ENCODE data around the gene JAK2. TPM values are rescaled to one million over a fixed set of nuclear protein-coding genes. Genes with fewer than 3 reads are reported as not detected.

Gene JAK2
- 10 to 100 TPM in 1 of 2 donors, 1 to 10 TPM in 1; 8.6 to 13.9 TPM for total RNA-seq

GRCh38 chr9:4984621-4985385, at the start of gene JAK2:
TSS of gene JAK2 (plus strand) at chr9:4985272. CDS start at chr9:5021988, 36,716 bp downstream.
- Histone ChIP-seq H3K27ac (peak within 1 kb of the TSS; percentile 96 to 97), H3K4me3 (peak within 1 kb of the TSS; percentile 84 to 95), H3K4me1 (replicated peaks) (peaks cover 10% of the 10 kb centered on the region), H3K36me3 (no peaks in the 10 kb centered on the region), H3K9me3 (no peaks in the 10 kb centered on the region), H3K27me3 (replicated peaks; ENCODE audit: insufficient read depth) (no peaks in the 10 kb centered on the region)
- TF ChIP-seq, protein P1, sequence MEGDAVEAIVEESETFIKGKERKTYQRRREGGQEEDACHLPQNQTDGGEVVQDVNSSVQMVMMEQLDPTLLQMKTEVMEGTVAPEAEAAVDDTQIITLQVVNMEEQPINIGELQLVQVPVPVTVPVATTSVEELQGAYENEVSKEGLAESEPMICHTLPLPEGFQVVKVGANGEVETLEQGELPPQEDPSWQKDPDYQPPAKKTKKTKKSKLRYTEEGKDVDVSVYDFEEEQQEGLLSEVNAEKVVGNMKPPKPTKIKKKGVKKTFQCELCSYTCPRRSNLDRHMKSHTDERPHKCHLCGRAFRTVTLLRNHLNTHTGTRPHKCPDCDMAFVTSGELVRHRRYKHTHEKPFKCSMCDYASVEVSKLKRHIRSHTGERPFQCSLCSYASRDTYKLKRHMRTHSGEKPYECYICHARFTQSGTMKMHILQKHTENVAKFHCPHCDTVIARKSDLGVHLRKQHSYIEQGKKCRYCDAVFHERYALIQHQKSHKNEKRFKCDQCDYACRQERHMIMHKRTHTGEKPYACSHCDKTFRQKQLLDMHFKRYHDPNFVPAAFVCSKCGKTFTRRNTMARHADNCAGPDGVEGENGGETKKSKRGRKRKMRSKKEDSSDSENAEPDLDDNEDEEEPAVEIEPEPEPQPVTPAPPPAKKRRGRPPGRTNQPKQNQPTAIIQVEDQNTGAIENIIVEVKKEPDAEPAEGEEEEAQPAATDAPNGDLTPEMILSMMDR (IDR thresholded peaks at IDR 0.05), result peak in 2 of 4 experiments; percentile 6 to 41
- TF ChIP-seq POLR2AphosphoS5 (IDR thresholded peaks at IDR 0.05) (peak; percentile 59), POLR2A (IDR thresholded peaks at IDR 0.05) (peak; percentile 63)
- peak; percentile 89 for DNase-seq (ENCODE audit: low spot score)
- intact Hi-C loops (cut with DNase I), result loop anchor here (5.0 to 10.0 kb wide), 5 partner anchors 53 to 620 kb away; partner anchors contain the start of genes PLGRKT, PLPP6 and SPATA6L
- WGBS, result under 1% methylated on average over 38 of the region's 84 CpGs

DNA sequence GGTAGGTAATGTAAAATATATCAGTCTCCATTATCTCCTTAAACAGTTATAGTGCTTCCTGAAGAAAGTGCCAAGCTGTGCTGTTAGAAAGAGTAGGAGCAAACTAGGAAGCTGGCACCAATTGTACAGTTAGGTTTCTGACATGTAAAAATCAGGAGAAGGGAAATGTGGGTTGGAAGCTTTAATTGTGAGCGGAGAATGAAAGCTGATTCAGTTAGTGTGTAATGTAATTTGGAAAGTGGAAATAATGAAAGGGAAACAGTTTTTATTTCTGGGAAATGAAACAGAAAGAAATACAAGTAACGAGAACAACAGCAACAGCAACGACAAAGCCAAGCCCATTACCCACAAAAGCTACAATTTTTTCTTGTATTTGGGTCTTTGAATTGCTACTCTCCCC, 48.8 kb upstream of the JAK2 start:
- TF ChIP-seq POLR2AphosphoS5 (IDR thresholded peaks at IDR 0.05) (peak; percentile 11), POLR2A (IDR thresholded peaks at IDR 0.05) (no peak)
- TF ChIP-seq, protein P1 (IDR thresholded peaks at IDR 0.05), result no peak
- no peaks in the 10 kb centered on the region for H3K36me3 ChIP-seq
- H3K4me3 ChIP-seq, result no peak overlapping the region
- DNase-seq (ENCODE audit: low spot score), result no peak
- H3K27me3 ChIP-seq (replicated peaks; ENCODE audit: insufficient read depth), result no peaks in the 10 kb centered on the region
- no peaks in the 10 kb centered on the region for H3K9me3 ChIP-seq
- intact Hi-C loops (cut with DNase I), result no loop called here
- peaks cover 4% of the 10 kb centered on the region for H3K4me1 ChIP-seq (replicated peaks)
- WGBS, result 70% methylated on average over 3 of the region's 3 CpGs
- H3K27ac ChIP-seq, result no peak overlapping the region

DNA sequence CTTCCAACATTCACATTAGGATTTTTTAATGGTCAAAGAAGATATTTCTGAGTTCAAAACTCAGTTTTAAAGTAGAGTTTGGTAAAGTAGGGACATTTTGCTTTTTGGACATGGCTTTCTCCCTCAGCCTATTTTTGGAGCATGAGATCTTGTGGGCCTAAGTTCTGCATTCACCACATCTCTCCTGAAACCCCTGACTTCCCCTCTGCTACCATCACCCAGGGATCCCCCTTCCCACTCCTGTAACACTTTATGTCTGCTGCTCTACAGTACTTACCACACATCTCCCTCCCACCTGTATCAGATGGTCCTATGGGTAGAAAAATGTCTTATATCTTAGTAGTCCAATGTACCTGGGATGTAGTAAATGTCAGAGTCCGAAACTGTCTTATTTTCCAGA, 48.2 kb upstream of the JAK2 start:
- no peak for DNase-seq (ENCODE audit: low spot score)
- 100% methylated on average over 1 of the region's 1 CpG for WGBS
- intact Hi-C loops (cut with DNase I), result no loop called here
- H3K4me3 ChIP-seq, result no peak overlapping the region
- no peak overlapping the region for H3K27ac ChIP-seq
- no peaks in the 10 kb centered on the region for H3K27me3 ChIP-seq (replicated peaks; ENCODE audit: insufficient read depth)
- H3K4me1 ChIP-seq (replicated peaks), result peaks cover 4% of the 10 kb centered on the region
- no peaks in the 10 kb centered on the region for H3K36me3 ChIP-seq
- no peak for TF ChIP-seq POLR2AphosphoS5 (IDR thresholded peaks at IDR 0.05)
- TF ChIP-seq, protein P1 (IDR thresholded peaks at IDR 0.05), result no peak
- no peak for TF ChIP-seq POLR2A (IDR thresholded peaks at IDR 0.05)
- H3K9me3 ChIP-seq, result no peaks in the 10 kb centered on the region

- intact Hi-C loops (cut with DNase I), result no loop called here
- Histone ChIP-seq H3K9me3 (no peaks in the 10 kb centered on the region), H3K36me3 (no peaks in the 10 kb centered on the region), H3K4me1 (replicated peaks) (peaks cover 4% of the 10 kb centered on the region), H3K27me3 (replicated peaks; ENCODE audit: insufficient read depth) (no peaks in the 10 kb centered on the region), H3K4me3 (no peak overlapping the region), H3K27ac (no peak overlapping the region)
- DNase-seq (ENCODE audit: low spot score), result no peak
- no peak for TF ChIP-seq POLR2AphosphoS5 (IDR thresholded peaks at IDR 0.05)
- no peak for TF ChIP-seq POLR2A (IDR thresholded peaks at IDR 0.05)
- TF ChIP-seq, protein P1 (IDR thresholded peaks at IDR 0.05), result no peak
- 7% methylated on average over 1 of the region's 1 CpG for WGBS
These were observed 47.6 kb upstream of the JAK2 start for GRCh38 chr9:4937446-4937845.

- no peak for DNase-seq (ENCODE audit: low spot score)
- TF ChIP-seq POLR2AphosphoS5 (IDR thresholded peaks at IDR 0.05) (no peak), POLR2A (IDR thresholded peaks at IDR 0.05) (no peak)
- TF ChIP-seq, protein P1 (IDR thresholded peaks at IDR 0.05), result no peak
- Histone ChIP-seq H3K4me1 (replicated peaks) (no peaks in the 10 kb centered on the region), H3K9me3 (no peaks in the 10 kb centered on the region), H3K36me3 (no peaks in the 10 kb centered on the region), H3K27ac (no peak overlapping the region), H3K27me3 (replicated peaks; ENCODE audit: insufficient read depth) (no peaks in the 10 kb centered on the region), H3K4me3 (no peak overlapping the region)
- 97% methylated on average over 1 of the region's 1 CpG for WGBS
- intact Hi-C loops (cut with DNase I), result no loop called here
These were observed 46.6 kb upstream of the JAK2 start for GRCh38 chr9:4938496-4938895.
